SU-DHL-6 (cell line): Measurements from ENCODE around the gene EPHA3.

Experiments
- H2AFZ ChIP-seq: fragments of 200-600 bp; sonication (generic); 2 replicates; pipeline ENCODE4 v1.6.1; 2014; ENCODE audit warnings: low read depth, mild to moderate bottlenecking, moderate library complexity, mixed read lengths, antibody characterized with exemption, low read length; ENCODE audit not compliant: severe bottlenecking
- H3F3A ChIP-seq: fragments of 200-600 bp; shearing (Covaris generic); 2 replicates; pipeline ENCODE4 v1.6.0; 2016; ENCODE audit warnings: antibody characterized with exemption, mild to moderate bottlenecking; ENCODE audit not compliant: insufficient read depth
- H3K27ac ChIP-seq: fragments of 200-600 bp; sonication (generic); 2 replicates; pipeline ENCODE4 v1.5.1; 2016; ENCODE audit warnings: low read depth, mild to moderate bottlenecking, low read length, moderate library complexity, mixed read lengths
- H3K27me3 ChIP-seq: fragments of 200-600 bp; sonication (generic), shearing (Covaris generic); 2 replicates; pipeline ENCODE4 v1.6.0; 2014; ENCODE audit warnings: mild to moderate bottlenecking, low read length
- H3K36me3 ChIP-seq: fragments of 200-600 bp; sonication (generic); 2 replicates; pipeline ENCODE4 v1.6.1; 2014; ENCODE audit warnings: mild to moderate bottlenecking, low read length, mixed read lengths
- H3K4me2 ChIP-seq: fragments of 300-600, 200-600 bp; shearing (Covaris generic), sonication (generic); 2 replicates; pipeline ENCODE4 v1.6.0; 2014; ENCODE audit warnings: low read length, low read depth, mild to moderate bottlenecking; ENCODE audit not compliant: poor library complexity, severe bottlenecking
- H3K4me3 ChIP-seq: fragments of 200-600 bp; sonication (generic); 2 replicates; pipeline ENCODE4 v1.5.1; 2014; ENCODE audit warnings: antibody characterized with exemption, low read length, mild to moderate bottlenecking, mixed read lengths; ENCODE audit not compliant: insufficient read depth, poor library complexity, severe bottlenecking
- H3K79me2 ChIP-seq: fragments of 200-600 bp; sonication (generic); 2 replicates; pipeline ENCODE4 v1.6.1; 2014; ENCODE audit warnings: mild to moderate bottlenecking, low read length, moderate library complexity; ENCODE audit not compliant: insufficient read depth
- H3K9ac ChIP-seq: fragments of 200-600 bp; sonication (generic); 2 replicates; pipeline ENCODE4 v1.7.0; 2014; ENCODE audit warnings: mild to moderate bottlenecking, low read length
- H3K9me2 ChIP-seq: fragments of 200-600 bp; sonication (generic); replicated peaks from 2 replicates; pipeline ENCODE4 v1.6.1; 2014; ENCODE audit warnings: low read length; ENCODE audit not compliant: insufficient read depth
- H3K9me3 ChIP-seq: fragments of 200-600 bp; sonication (generic); 2 replicates; pipeline ENCODE4 v1.6.1; 2014; ENCODE audit warnings: low read length, mixed read lengths; ENCODE audit not compliant: insufficient read depth
- H4K20me1 ChIP-seq: fragments of 200-600 bp; sonication (generic); 2 replicates; pipeline ENCODE4 v1.6.1; 2014; ENCODE audit warnings: low read depth, mild to moderate bottlenecking, antibody characterized with exemption, low read length, moderate library complexity, mixed read lengths
- EZH2phosphoT487 ChIP-seq: fragments of 200-600 bp; sonication (generic), shearing (Covaris generic); conservative IDR thresholded peaks from 2 replicates; pipeline ENCODE4 v1.6.1; 2018; ENCODE audit warnings: mild to moderate bottlenecking, antibody characterized with exemption, low read length, moderate library complexity, mixed read lengths
- TF ChIP-seq, protein P1 (sequence below): fragments of 200-600 bp; sonication (generic); IDR thresholded peaks from one replicate; pipeline ENCODE4 v1.5.1; 2017; ENCODE audit warnings: antibody characterized with exemption, mild to moderate bottlenecking, low read length, moderate library complexity; ENCODE audit not compliant: insufficient read depth, poor library complexity, severe bottlenecking

EPHA3 gene

DNA sequence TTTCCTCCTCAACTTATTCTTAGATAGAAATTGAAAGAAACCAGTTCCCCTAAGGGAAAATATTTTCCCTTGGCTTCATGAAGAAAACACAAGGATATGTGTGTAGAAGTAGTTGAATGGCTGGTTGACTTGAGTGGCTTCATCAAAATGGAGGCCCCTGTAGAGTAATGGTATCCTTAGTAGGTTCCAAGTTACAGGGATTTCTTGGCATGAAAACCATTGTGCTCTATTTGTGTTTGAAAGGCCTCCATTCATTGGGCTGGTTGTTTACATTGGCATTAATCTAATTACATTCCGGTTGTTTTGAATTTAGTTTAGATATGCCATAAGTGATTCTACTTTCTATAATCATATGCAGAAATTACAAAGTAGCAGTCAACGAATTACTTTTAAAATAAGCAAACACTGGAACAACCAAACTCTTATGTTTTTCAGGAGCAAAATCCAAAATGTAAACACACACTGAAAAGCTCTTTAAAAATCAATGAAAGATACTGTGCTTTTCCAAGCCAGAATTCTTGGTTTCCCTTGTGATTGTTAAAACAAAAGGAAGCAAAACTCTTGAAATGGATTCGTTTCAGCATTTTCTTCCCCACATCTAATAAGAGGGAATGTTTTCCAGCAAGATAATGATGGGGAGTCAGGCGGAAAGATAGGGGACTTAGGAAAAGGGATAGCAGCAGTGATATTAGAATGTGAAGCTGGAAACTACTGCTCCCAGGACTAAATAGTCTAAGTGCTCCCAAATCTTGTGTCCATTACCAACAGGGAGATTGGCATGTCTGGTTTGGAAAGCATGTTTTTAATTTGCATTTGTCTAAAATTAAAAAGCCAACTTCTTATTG is 77.0 kb downstream of the EPHA3 start:
- Histone ChIP-seq H3K27ac (no peak overlapping the region), H3K4me2 (no peak overlapping the region), H3F3A (no peaks in the 10 kb centered on the region), H3K27me3 (no peaks in the 10 kb centered on the region), H3K79me2 (no peaks in the 10 kb centered on the region), H3K9me2 (no peaks in the 10 kb centered on the region), H4K20me1 (no peaks in the 10 kb centered on the region), H3K9me3 (no peaks in the 10 kb centered on the region), H3K36me3 (no peaks in the 10 kb centered on the region), H2AFZ (no peak overlapping the region), H3K9ac (no peak overlapping the region), H3K4me3 (no peak overlapping the region)
- TF ChIP-seq, protein P1, sequence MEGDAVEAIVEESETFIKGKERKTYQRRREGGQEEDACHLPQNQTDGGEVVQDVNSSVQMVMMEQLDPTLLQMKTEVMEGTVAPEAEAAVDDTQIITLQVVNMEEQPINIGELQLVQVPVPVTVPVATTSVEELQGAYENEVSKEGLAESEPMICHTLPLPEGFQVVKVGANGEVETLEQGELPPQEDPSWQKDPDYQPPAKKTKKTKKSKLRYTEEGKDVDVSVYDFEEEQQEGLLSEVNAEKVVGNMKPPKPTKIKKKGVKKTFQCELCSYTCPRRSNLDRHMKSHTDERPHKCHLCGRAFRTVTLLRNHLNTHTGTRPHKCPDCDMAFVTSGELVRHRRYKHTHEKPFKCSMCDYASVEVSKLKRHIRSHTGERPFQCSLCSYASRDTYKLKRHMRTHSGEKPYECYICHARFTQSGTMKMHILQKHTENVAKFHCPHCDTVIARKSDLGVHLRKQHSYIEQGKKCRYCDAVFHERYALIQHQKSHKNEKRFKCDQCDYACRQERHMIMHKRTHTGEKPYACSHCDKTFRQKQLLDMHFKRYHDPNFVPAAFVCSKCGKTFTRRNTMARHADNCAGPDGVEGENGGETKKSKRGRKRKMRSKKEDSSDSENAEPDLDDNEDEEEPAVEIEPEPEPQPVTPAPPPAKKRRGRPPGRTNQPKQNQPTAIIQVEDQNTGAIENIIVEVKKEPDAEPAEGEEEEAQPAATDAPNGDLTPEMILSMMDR: no peak
- TF ChIP-seq EZH2phosphoT487: no peak

- Histone ChIP-seq H4K20me1 (no peaks in the 10 kb centered on the region), H3K36me3 (no peaks in the 10 kb centered on the region), H3K9ac (no peak overlapping the region), H3K9me3 (no peaks in the 10 kb centered on the region), H2AFZ (no peak overlapping the region), H3F3A (no peaks in the 10 kb centered on the region), H3K4me2 (no peak overlapping the region), H3K27ac (no peak overlapping the region), H3K79me2 (no peaks in the 10 kb centered on the region), H3K27me3 (no peaks in the 10 kb centered on the region), H3K4me3 (no peak overlapping the region), H3K9me2 (no peaks in the 10 kb centered on the region)
- no peak for TF ChIP-seq EZH2phosphoT487
- TF ChIP-seq, protein P1: no peak
Measured at GRCh38 chr3:89186456-89186855, 79.0 kb downstream of the EPHA3 start.

DNA sequence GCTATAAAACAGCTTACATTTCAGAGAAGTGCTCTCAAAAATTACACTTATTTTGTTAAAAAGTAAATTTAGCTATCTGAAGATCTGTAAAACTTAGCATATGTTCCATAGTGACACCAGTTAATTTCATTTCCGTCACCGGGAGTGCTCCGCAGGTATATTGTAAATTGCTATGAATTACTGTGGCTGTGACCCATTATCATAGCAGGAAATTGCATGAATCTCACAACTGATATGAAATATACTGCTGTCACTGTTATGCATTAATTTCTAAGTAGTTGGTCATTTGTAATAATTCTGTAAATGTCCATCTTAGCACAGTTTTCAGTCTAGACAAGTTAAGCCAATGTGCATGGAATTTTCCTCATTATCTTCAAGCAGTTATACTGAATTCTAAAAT is 91.2 kb downstream of the EPHA3 start:
- Histone ChIP-seq H4K20me1 (no peaks in the 10 kb centered on the region), H3K27ac (no peak overlapping the region), H3K4me3 (no peak overlapping the region), H3K4me2 (no peak overlapping the region), H3K9ac (no peak overlapping the region), H3K79me2 (no peaks in the 10 kb centered on the region), H3K9me3 (no peaks in the 10 kb centered on the region), H3F3A (no peaks in the 10 kb centered on the region), H3K9me2 (no peaks in the 10 kb centered on the region), H2AFZ (no peak overlapping the region), H3K36me3 (no peaks in the 10 kb centered on the region), H3K27me3 (no peaks in the 10 kb centered on the region)
- TF ChIP-seq EZH2phosphoT487: no peak

DNA sequence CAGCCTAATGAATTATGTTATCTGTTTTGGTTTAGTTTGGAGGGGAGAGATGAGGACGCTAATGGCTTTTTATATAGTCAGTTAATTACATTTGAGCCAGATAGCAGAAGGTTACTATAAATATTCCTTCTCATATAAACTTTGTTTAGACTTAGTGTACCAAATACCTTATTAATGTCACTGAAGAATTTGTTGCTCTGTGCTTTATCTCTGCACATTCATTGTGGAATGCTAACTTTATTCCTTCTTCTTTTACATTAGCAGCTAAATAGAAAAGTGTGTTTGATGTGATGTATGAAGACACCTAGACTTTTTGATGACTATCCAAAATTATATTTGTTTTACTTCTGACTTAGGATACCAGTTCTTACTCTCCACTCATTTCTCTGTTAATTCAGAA is 105.2 kb downstream of the EPHA3 start:
- H3K27me3 ChIP-seq: no peaks in the 10 kb centered on the region
- H3K79me2 ChIP-seq: no peaks in the 10 kb centered on the region
- no peak overlapping the region for H2AFZ ChIP-seq
- no peaks in the 10 kb centered on the region for H3F3A ChIP-seq
- TF ChIP-seq EZH2phosphoT487: no peak
- TF ChIP-seq, protein P1: no peak
- H3K36me3 ChIP-seq: no peaks in the 10 kb centered on the region
- H3K27ac ChIP-seq: no peak overlapping the region
- no peak overlapping the region for H3K4me2 ChIP-seq
- H4K20me1 ChIP-seq: no peaks in the 10 kb centered on the region
- no peak overlapping the region for H3K9ac ChIP-seq
- no peaks in the 10 kb centered on the region for H3K9me3 ChIP-seq
- H3K4me3 ChIP-seq: no peak overlapping the region
- no peaks in the 10 kb centered on the region for H3K9me2 ChIP-seq
